Activated CD4-positive, alpha-beta T cell treated with anti-CD3 and anti-CD28 coated beads for 36 hours (primary cell): ENCODE measurements around the gene NT5C3A. TPM values are rescaled to one million over a fixed set of nuclear protein-coding genes. Genes with fewer than 3 reads are reported as not detected.

Experiments
- ATAC-seq: fragments of 200-7000 bp; cut with Tn5 transposase; one replicate; pipeline ENCODE4 v1.10.0; 2021; ENCODE audit warnings: mild to moderate bottlenecking, moderate library complexity
- CTCF ChIA-PET: fragments of 350-600 bp; sonication (Branson Sonifier 250); formaldehyde crosslinking; loops from one replicate; lab custom pipeline; 2021; ENCODE audit warnings: antibody characterized with exemption; lab: Charles Lee
- POLR2A ChIA-PET: fragments of 350-600 bp; sonication (Branson Sonifier 250); formaldehyde crosslinking; loops from one replicate; lab custom pipeline; 2021; ENCODE audit warnings: antibody characterized with exemption, inconsistent platforms; lab: Charles Lee
- DNase-seq: peaks from one replicate; pipeline ENCODE4 v3.0.0-alpha.2; 2020
- H3K27ac Mint-ChIP-seq: one replicate; pipeline ENCODE4 v1.8.0; 2021; ENCODE audit warnings: mixed read lengths
- H3K27me3 Mint-ChIP-seq: one replicate; pipeline ENCODE4 v1.8.0; 2021; ENCODE audit warnings: mixed read lengths
- H3K36me3 Mint-ChIP-seq: one replicate; pipeline ENCODE4 v1.8.0; 2021; ENCODE audit warnings: low read depth, mixed read lengths
- H3K4me1 Mint-ChIP-seq: one replicate; pipeline ENCODE4 v1.8.0; 2021; ENCODE audit warnings: mixed read lengths
- H3K4me3 Mint-ChIP-seq: one replicate; pipeline ENCODE4 v1.8.0; 2021; ENCODE audit warnings: mild to moderate bottlenecking, moderate library complexity, mixed read lengths
- H3K9me3 Mint-ChIP-seq: one replicate; pipeline ENCODE4 v1.8.0; 2021; ENCODE audit warnings: low read depth, mixed read lengths
- intact Hi-C, 2 experiments: fragments of 100-400 bp; cut with DNase I in 1 of 2; cut with micrococcal nuclease in 1 of 2; formaldehyde crosslinking; loops; one replicate each; pipeline versions ENCODE4 v1.14.2 to v1.15.1; 2022 to 2024; cut with DNase I, micrococcal nuclease
- total RNA-seq, 2 experiments: library from RNA; stranded (reverse); gene quantifications; one replicate each; pipeline ENCODE4 v1.2.3, GENCODE V29; 2021

NT5C3A gene
- total RNA-seq, 2 experiments from 2014 or later = 40.9 to 45.0 TPM

GRCh38 chr7:33054261-33054964, 8.2 kb downstream of the NT5C3A start:
- Mint-ChIP-seq H3K27me3 (no peaks in the 10 kb centered on the region), H3K36me3 (peaks cover 23% of the 10 kb centered on the region), H3K4me3 (no peak overlapping the region), H3K4me1 (peaks cover 54% of the 10 kb centered on the region), H3K27ac (peak overlapping the region; percentile 74), H3K9me3 (no peaks in the 10 kb centered on the region)
- DNase-seq = no peak
- ChIA-PET CTCF (interaction anchor here (0.6 to 6.6 kb wide), 7 partner anchors 13 to 438 kb away, joined by 3 to 42 read pairs (median 3); partner anchors contain the start of gene RP9), POLR2A (no interaction called here)
- ATAC-seq = peak; percentile 87
- intact Hi-C loops = loop anchor here (1.0 to 5.0 kb wide), 5 partner anchors 8 to 207 kb away; partner anchors contain the start of gene NT5C3A (in 1 of the 2)

DNA sequence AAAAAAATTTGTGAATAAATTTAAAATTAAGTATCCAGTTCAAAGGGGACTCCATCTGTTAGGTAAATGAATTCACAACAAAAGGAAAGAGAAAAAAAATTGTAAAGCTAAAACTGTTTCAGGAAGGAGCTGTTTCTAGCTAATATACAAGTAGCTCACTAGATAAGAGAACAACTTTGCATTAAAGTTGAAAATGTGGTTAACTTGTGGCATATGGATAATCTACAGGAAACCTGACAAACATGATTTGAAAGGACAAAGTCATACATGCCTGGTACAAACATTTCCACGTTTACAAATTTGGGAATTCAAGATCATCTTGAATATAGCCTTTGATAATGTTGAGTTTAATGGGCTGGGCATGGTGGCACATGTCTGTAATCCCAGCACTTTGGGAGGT, 8.9 kb downstream of the NT5C3A start:
- ATAC-seq = no peak
- H3K27me3 Mint-ChIP-seq = no peaks in the 10 kb centered on the region
- intact Hi-C loops = loop anchor here (1.0 to 5.0 kb wide), 5 partner anchors 9 to 206 kb away; partner anchors contain the start of gene NT5C3A (in 1 of the 2)
- no peaks in the 10 kb centered on the region for H3K9me3 Mint-ChIP-seq
- POLR2A ChIA-PET = interaction anchor here (0.7 kb wide), 1 partner anchor 164 kb away, joined by 5 read pairs; no protein-coding TSS in a partner anchor
- no peak overlapping the region for H3K4me3 Mint-ChIP-seq
- peaks cover 49% of the 10 kb centered on the region for H3K4me1 Mint-ChIP-seq
- DNase-seq = no peak
- H3K36me3 Mint-ChIP-seq = peaks cover 20% of the 10 kb centered on the region
- CTCF ChIA-PET = interaction anchor here (0.6 to 6.6 kb wide), 5 partner anchors 8 to 437 kb away, joined by 3 to 42 read pairs (median 4); partner anchors contain the start of gene NT5C3A
- H3K27ac Mint-ChIP-seq = peak overlapping the region; percentile 67

DNA sequence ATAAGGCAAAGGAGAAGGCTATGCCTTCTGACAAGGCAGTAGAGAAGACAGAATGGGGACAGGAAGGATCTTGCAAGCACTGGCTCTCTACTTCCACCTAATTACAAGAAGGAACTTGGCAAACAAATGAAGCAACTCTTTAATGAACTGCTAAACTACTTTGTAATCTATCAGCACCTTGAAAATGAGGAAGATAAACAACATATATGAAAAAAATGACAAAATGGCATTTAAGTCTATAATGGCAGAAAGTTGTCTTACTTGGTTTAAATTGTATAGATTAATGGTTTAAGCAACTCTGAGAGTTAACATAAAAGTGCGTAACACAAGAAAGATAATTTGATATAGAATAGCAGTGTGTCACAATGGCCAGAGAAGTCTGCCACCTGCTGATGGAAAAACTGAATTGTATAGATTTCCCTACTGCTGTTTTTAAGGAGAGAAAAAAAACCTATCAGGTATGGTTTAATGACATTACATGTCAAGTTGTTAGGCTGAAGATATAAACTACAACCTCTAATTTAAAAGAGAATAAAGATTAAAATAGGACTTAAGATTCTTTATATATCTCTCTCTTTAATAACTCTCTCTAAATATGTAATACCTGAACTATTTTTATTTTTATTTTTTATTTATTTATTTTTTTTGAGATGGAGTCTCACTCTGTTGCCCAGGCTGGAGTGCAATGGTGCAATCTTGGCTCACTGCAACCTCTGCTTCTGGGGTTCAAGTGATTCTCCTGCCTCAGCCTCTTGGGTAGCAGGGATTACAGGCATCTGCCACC, 11.8 kb downstream of the NT5C3A start:
- POLR2A ChIA-PET = no interaction called here

GRCh38 chr7:33048704-33049103, 13.9 kb downstream of the NT5C3A start:
- intact Hi-C loops = no loop called here
- ChIA-PET POLR2A (no interaction called here), CTCF (interaction anchor here (0.7 to 2.6 kb wide), 7 partner anchors 8 to 248 kb away, joined by 3 to 22 read pairs (median 3); partner anchors contain the start of gene RP9)
- H3K4me1 Mint-ChIP-seq = peaks cover 44% of the 10 kb centered on the region
- no peaks in the 10 kb centered on the region for H3K9me3 Mint-ChIP-seq
- H3K4me3 Mint-ChIP-seq = no peak overlapping the region
- DNase-seq (no peak), ATAC-seq (no peak)
- H3K27me3 Mint-ChIP-seq = no peaks in the 10 kb centered on the region
- H3K27ac Mint-ChIP-seq = no peak overlapping the region
- no peaks in the 10 kb centered on the region for H3K36me3 Mint-ChIP-seq

More for the DNA sequence above, 11.8 kb downstream of the NT5C3A start:
- no peaks in the 10 kb centered on the region for H3K9me3 Mint-ChIP-seq
- no peak overlapping the region for H3K27ac Mint-ChIP-seq
- H3K36me3 Mint-ChIP-seq = peaks cover 6% of the 10 kb centered on the region
- intact Hi-C loops = loop anchor here (1.0 to 5.0 kb wide), 5 partner anchors 9 to 204 kb away; no protein-coding TSS in a partner anchor
- peaks cover 49% of the 10 kb centered on the region for H3K4me1 Mint-ChIP-seq
- H3K4me3 Mint-ChIP-seq = no peak overlapping the region
- CTCF ChIA-PET = interaction anchor here (1.2 to 2.6 kb wide), 4 partner anchors 11 to 204 kb away, joined by 3 to 22 read pairs (median 11); partner anchors contain the start of gene RP9
- peak; percentile 60 for ATAC-seq
- no peaks in the 10 kb centered on the region for H3K27me3 Mint-ChIP-seq
- DNase-seq = peak; percentile 30

DNA sequence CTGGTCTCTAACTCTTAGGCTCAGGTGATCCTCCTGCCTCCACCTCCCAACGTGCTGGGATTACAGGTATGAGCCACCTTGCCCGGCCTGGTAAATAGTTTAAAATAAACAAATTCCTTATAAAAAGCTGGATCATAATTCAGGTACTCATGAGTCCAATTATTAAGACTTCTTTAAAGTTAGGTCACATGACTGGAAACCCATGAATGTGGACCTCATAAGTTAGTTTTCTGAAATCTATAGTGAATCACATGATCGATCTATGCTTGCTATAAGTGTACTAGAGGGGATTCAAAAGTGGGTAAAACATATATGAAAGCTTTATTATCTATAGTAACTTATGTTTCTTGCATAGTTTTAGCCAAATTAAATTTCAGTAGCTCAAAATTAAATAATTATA, 14.3 kb downstream of the NT5C3A start:
- Mint-ChIP-seq H3K36me3 (no peaks in the 10 kb centered on the region), H3K27ac (no peak overlapping the region), H3K9me3 (no peaks in the 10 kb centered on the region), H3K4me1 (peaks cover 46% of the 10 kb centered on the region), H3K27me3 (no peaks in the 10 kb centered on the region), H3K4me3 (no peak overlapping the region)
- no peak for DNase-seq
- ChIA-PET CTCF (interaction anchor here (0.7 to 2.6 kb wide), 6 partner anchors 8 to 248 kb away, joined by 3 to 22 read pairs (median 6); partner anchors contain the start of gene RP9), POLR2A (no interaction called here)
- ATAC-seq = no peak
- intact Hi-C loops = no loop called here

GRCh38 chr7:33044986-33045385, 17.6 kb downstream of the NT5C3A start:
- Mint-ChIP-seq H3K4me1 (peaks cover 36% of the 10 kb centered on the region), H3K36me3 (no peaks in the 10 kb centered on the region), H3K27me3 (no peaks in the 10 kb centered on the region), H3K9me3 (no peaks in the 10 kb centered on the region), H3K4me3 (no peak overlapping the region), H3K27ac (no peak overlapping the region)
- intact Hi-C loops = loop anchor here in 1 of 2 experiments (5.0 kb wide), 1 partner anchor 553 kb away; the partner anchor contains the start of gene LSM5
- CTCF ChIA-PET = interaction anchor here (0.8 to 1.5 kb wide), 2 partner anchors 18 to 198 kb away, joined by 3 read pairs; no protein-coding TSS in a partner anchor
- ATAC-seq (no peak), DNase-seq (no peak)
- POLR2A ChIA-PET = no interaction called here

DNA sequence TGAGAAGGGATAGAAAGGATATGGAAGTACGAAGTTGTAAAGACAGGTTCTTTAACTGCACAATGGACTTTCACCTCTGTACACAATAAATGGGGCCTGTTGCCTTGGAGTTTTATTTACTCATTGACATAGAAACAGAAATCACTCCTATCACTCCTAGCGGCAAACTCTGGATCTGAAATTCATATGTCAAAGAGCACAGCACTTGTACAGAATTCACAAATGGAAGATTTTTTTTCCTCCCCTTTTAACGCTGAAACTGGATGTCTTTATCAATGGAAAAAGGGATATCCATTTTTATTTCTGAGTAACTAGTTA, 18.2 kb downstream of the NT5C3A start:
- Mint-ChIP-seq H3K4me1 (peaks cover 42% of the 10 kb centered on the region), H3K9me3 (no peaks in the 10 kb centered on the region), H3K36me3 (no peaks in the 10 kb centered on the region), H3K27me3 (no peaks in the 10 kb centered on the region), H3K4me3 (no peak overlapping the region), H3K27ac (no peak overlapping the region)
- DNase-seq (no peak), ATAC-seq (no peak)
- intact Hi-C loops = loop anchor here in 1 of 2 experiments (5.0 kb wide), 1 partner anchor 552 kb away; the partner anchor contains the start of gene LSM5
- ChIA-PET CTCF (interaction anchor here (0.8 to 1.5 kb wide), 3 partner anchors 18 to 198 kb away, joined by 3 read pairs; no protein-coding TSS in a partner anchor), POLR2A (no interaction called here)

GRCh38 chr7:33043501-33044400, 18.8 kb downstream of the NT5C3A start:
- Mint-ChIP-seq H3K9me3 (no peaks in the 10 kb centered on the region), H3K27me3 (no peaks in the 10 kb centered on the region), H3K36me3 (no peaks in the 10 kb centered on the region), H3K27ac (peak overlapping the region; percentile 69), H3K4me1 (peaks cover 48% of the 10 kb centered on the region), H3K4me3 (no peak overlapping the region)
- CTCF ChIA-PET = interaction anchor here (0.8 to 4.9 kb wide), 4 partner anchors 11 to 197 kb away, joined by 3 to 42 read pairs (median 3); no protein-coding TSS in a partner anchor
- POLR2A ChIA-PET = no interaction called here
- no peak for DNase-seq
- no peak for ATAC-seq
- intact Hi-C loops = loop anchor here in 1 of 2 experiments (5.0 kb wide), 1 partner anchor 551 kb away; the partner anchor contains the start of gene LSM5

DNA sequence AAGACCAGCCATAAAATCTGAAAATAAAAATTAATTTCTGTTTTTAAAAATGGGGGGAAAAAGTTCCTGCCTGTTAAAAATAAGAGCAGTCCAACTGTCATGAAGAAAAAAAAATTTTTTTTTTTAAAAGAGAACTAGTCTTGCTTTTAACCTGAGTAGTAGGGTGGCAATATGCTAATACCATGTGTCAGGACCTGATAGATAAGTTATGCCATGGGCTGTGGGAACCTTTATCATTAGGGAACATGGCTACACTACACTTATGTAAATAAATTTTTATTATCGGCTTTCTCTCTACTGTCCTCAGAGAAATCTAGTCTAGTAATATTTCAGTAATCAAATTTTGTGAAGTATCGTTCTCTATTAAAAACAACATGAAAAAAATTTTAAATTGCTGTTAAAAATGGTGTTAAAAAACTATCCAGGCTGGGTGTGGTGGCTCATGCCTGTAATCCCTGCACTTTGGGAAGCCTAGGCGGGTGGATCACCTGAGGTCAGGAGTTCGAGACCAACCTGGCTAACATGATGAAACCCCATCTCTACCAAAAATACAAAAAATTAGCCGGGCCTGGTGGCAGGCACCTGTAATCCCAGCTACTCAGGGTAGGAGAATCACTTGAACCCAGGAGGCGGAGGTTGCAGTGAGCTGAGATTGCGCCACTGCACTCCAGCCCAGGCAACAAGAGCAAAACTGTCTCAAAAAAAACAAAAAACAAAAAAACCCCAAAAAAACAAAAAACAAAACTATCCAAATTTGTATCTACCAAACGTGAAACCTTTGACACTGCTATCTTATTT, 20.7 kb downstream of the NT5C3A start:
- Mint-ChIP-seq H3K4me1 (peaks cover 60% of the 10 kb centered on the region), H3K4me3 (no peak overlapping the region)

More for the DNA sequence above, 20.7 kb downstream of the NT5C3A start:
- intact Hi-C loops = loop anchor here (1.0 to 5.0 kb wide), 4 partner anchors 8 to 550 kb away; partner anchors contain the start of gene LSM5 (in 1 of the 2)
- Mint-ChIP-seq H3K9me3 (no peaks in the 10 kb centered on the region), H3K27ac (no peak overlapping the region), H3K27me3 (no peaks in the 10 kb centered on the region), H3K36me3 (no peaks in the 10 kb centered on the region)
- ChIA-PET POLR2A (no interaction called here), CTCF (interaction anchor here (1.3 to 4.9 kb wide), 4 partner anchors 8 to 195 kb away, joined by 3 to 42 read pairs (median 20); no protein-coding TSS in a partner anchor)
- DNase-seq (no peak), ATAC-seq (no peak)
